Progenitor cell of endocrine pancreas (in vitro differentiated cells): Measurements from ENCODE around the gene VLDLR. TPM values are rescaled to one million over a fixed set of nuclear protein-coding genes. Genes with fewer than 3 reads are reported as not detected.

Source experiments
- DNase-seq: peaks from one replicate; pipeline ENCODE4 v3.0.0; 2021; ENCODE audit warnings: low spot score; ENCODE audit not compliant: unreplicated experiment
- H3K27ac Mint-ChIP-seq: 2 replicates; pipeline ENCODE4 v1.8.0; 2021; ENCODE audit warnings: mild to moderate bottlenecking, moderate library complexity, mixed read lengths
- H3K27me3 Mint-ChIP-seq: 2 replicates; pipeline ENCODE4 v1.8.0; 2021; ENCODE audit warnings: mixed read lengths
- H3K36me3 Mint-ChIP-seq: 2 replicates; pipeline ENCODE4 v1.8.0; 2022; ENCODE audit warnings: mixed read lengths; ENCODE audit not compliant: insufficient read depth
- H3K4me1 Mint-ChIP-seq: 2 replicates; pipeline ENCODE4 v1.8.0; 2021; ENCODE audit warnings: low read depth, mixed read lengths
- H3K4me3 Mint-ChIP-seq: 2 replicates; pipeline ENCODE4 v1.8.0; 2021; ENCODE audit warnings: low read depth, mild to moderate bottlenecking, moderate library complexity, mixed read lengths
- H3K9me3 Mint-ChIP-seq: 2 replicates; pipeline ENCODE4 v1.8.0; 2021; ENCODE audit warnings: low read depth, mixed read lengths
- total RNA-seq: library from RNA; stranded (reverse); gene quantifications from 2 replicates; pipeline ENCODE4 v1.2.1, GENCODE V29; 2021
- TF ChIP-seq, protein P1 (sequence below): fragments of 200-600 bp; sonication (generic); IDR thresholded peaks from one replicate; pipeline ENCODE4 v1.5.0; 2021; ENCODE audit warnings: antibody characterized with exemption, mild to moderate bottlenecking; ENCODE audit not compliant: unreplicated experiment

VLDLR gene
- total RNA-seq, 1 donor from 2014 or later: 8.1 TPM

DNA sequence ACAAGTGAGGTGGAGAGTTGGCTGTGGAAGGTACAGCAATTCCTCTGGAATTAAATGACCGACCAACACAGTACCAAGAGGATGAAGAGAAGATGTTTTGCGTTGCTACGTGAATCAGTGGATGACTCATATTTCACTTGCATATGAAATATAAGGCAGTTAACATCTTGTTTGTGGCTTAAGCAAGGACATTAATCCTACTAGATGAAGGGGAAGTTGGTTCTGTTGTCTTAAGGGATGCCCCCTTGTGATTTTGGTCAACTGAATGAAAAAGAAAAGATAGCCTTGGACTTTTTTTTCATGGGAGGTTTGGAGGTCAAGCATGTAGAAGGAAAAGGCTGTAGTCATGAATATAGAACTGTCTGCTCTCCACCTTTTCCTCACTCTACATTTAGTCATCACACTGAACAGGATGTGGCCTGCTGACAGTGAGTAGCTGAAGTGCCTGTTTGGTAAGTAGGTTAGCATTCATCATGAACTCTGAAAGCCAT lies 33.9 kb downstream of the VLDLR start:
- TF ChIP-seq, protein P1, sequence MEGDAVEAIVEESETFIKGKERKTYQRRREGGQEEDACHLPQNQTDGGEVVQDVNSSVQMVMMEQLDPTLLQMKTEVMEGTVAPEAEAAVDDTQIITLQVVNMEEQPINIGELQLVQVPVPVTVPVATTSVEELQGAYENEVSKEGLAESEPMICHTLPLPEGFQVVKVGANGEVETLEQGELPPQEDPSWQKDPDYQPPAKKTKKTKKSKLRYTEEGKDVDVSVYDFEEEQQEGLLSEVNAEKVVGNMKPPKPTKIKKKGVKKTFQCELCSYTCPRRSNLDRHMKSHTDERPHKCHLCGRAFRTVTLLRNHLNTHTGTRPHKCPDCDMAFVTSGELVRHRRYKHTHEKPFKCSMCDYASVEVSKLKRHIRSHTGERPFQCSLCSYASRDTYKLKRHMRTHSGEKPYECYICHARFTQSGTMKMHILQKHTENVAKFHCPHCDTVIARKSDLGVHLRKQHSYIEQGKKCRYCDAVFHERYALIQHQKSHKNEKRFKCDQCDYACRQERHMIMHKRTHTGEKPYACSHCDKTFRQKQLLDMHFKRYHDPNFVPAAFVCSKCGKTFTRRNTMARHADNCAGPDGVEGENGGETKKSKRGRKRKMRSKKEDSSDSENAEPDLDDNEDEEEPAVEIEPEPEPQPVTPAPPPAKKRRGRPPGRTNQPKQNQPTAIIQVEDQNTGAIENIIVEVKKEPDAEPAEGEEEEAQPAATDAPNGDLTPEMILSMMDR: no peak
- Mint-ChIP-seq H3K9me3 (no peaks in the 10 kb centered on the region), H3K4me1 (peaks cover 4% of the 10 kb centered on the region), H3K36me3 (peaks cover 7% of the 10 kb centered on the region), H3K4me3 (no peak overlapping the region), H3K27ac (no peak overlapping the region), H3K27me3 (no peaks in the 10 kb centered on the region)
- DNase-seq: no peak

DNA sequence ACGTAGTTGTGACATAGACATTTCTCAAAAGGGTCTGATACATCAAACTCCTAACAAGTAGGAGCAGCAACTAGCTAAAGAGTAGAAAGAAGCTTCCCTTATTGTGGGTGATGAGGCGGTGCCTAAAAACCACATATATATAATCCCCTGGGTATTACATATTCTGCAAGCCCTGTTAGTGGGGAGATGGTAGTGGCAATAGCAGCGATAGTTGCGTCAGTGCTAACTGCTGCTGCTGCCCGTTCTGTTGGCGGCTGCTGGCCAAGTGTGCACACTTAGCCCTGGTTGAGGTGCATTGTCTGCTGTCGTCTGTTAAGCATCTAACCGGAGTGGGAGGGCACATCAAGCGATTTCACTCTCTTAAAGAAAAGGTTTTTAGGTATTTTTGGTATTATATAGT lies 35.8 kb downstream of the VLDLR start:
- TF ChIP-seq, protein P1: no peak
- Mint-ChIP-seq H3K4me3 (no peak overlapping the region), H3K27me3 (peaks cover 6% of the 10 kb centered on the region), H3K27ac (no peak overlapping the region), H3K9me3 (no peaks in the 10 kb centered on the region), H3K36me3 (peaks cover 7% of the 10 kb centered on the region), H3K4me1 (peaks cover 4% of the 10 kb centered on the region)
- no peak for DNase-seq

DNA sequence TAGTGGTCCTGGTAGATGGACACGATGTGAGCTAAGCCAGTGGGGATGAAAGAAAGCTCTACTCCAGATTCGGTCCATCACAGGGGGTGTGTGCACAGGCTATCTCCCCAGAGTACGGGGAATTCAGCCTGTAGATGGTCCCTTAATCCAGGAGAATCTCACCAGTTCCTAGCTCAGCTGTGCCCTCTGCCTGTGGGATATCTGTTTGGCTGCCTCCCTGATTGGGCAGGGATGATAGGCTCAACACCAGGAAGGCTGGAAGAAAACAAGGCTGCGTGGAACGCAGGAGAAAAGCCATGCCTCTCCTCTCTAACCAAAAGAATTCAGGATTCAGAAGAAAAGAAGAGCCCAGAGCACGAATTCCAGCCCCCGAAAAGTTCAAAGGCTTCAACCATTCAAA lies 40.9 kb downstream of the VLDLR start:
- no peak overlapping the region for H3K27ac Mint-ChIP-seq
- no peak for DNase-seq
- peaks cover 11% of the 10 kb centered on the region for H3K27me3 Mint-ChIP-seq
- H3K4me3 Mint-ChIP-seq: no peak overlapping the region
- TF ChIP-seq, protein P1: peak; percentile 19
- H3K4me1 Mint-ChIP-seq: no peaks in the 10 kb centered on the region
- H3K36me3 Mint-ChIP-seq: peaks cover 5% of the 10 kb centered on the region
- H3K9me3 Mint-ChIP-seq: peaks cover 12% of the 10 kb centered on the region

DNA sequence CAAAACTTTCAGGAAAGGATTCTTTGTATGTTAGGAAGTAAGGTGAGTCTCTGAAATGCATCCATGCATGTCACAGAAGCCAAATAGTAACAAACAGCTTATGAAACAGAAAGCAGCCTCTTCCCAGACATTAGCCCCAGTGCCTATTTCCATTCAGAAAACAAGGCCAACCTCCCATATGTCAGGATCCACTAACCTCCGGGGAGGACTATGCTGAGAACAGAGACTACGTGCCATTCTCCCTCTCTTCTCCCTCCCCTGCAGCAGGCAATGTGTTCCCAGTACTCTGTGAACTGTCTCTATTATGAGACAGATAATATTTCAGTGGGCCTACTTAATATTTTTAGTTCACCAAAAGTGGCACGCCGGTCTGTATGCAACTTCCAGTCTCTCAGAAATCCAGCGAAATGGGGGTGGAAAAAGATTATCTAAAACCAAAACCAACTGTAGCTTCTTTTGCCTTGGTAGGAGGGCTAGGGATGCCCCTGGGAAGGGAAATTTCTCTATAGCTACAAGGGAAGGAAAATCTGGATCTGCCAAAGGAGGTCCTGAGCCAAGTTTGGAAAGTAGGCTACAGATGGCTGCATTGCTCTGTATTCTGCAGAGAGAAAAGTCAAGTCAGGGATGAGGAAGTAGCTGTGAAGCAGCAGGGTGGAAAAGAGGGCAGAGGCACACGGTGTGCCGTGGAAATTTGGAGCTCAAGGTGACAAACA lies 42.0 kb downstream of the VLDLR start:
- Mint-ChIP-seq H3K36me3 (peaks cover 7% of the 10 kb centered on the region), H3K4me3 (no peak overlapping the region), H3K4me1 (no peaks in the 10 kb centered on the region), H3K27ac (no peak overlapping the region), H3K27me3 (peaks cover 11% of the 10 kb centered on the region), H3K9me3 (peaks cover 17% of the 10 kb centered on the region)
- TF ChIP-seq, protein P1: no peak
- DNase-seq: no peak

DNA sequence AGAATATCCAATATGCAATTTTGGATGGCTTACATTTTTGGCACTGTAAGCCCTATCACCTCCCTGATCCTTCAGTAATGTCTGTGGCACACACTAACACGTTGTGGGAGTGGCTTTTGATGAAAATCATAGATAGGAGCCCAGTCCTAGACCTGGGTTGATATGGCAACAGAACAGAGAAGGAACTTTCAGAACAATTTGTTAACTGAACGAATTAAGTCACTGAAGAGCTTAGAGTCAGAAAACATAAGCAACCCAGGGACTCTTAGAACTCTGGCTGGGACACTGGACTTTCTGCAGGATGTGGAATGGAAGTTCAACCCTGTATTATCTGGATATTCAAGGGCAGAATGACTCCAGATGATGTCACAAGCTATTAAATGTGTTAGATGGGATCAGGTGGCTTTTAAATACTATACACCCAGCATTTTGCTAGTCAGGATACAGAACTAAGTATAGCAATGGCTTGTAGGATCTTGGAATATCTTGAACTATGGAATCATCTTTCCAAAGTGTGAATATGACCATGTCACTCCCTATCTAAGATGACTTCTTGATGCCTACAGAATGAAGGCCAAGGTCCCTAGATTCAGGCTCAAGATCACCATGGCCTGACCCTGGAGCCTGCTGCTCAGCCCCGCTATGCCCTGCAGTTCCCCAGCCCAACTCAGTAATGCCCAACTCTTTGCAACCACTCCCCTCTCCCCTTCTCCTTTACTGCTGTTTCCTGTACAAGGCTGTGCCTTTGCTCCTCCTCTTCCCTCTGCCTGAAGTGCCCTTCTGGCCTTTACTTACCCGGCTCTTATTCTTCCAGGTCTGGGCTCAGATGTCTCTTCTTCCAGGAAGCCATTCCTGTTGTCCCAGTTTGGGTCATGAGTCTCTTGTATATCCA lies 42.8 kb downstream of the VLDLR start:
- Mint-ChIP-seq H3K4me1 (no peaks in the 10 kb centered on the region), H3K4me3 (no peak overlapping the region), H3K9me3 (peaks cover 17% of the 10 kb centered on the region), H3K27ac (no peak overlapping the region), H3K36me3 (peaks cover 7% of the 10 kb centered on the region), H3K27me3 (peaks cover 11% of the 10 kb centered on the region)
- TF ChIP-seq, protein P1: no peak
- DNase-seq: no peak
